ENCODE measurements around the gene GABRR3.

Gene GABRR3

GRCh38 chr3:98010194-98010882, 24.8 kb downstream of the GABRR3 start:
- Histone ChIP-seq H3K4me3 (ENCODE audit: insufficient read length, low read depth) (no peak overlapping the region), H3K9me3 (ENCODE audit: insufficient read depth, low read length) (no peaks in the 10 kb centered on the region), H3K9ac (ENCODE audit: insufficient read length, low read depth) (no peak overlapping the region), H3K4me1 (ENCODE audit: insufficient read depth, insufficient read length) (no peaks in the 10 kb centered on the region), H3K27me3 (ENCODE audit: insufficient read depth, insufficient read length) (no peaks in the 10 kb centered on the region), H3K36me3 (ENCODE audit: insufficient read depth, insufficient read length, low read length) (no peaks in the 10 kb centered on the region)
- no peak for TF ChIP-seq SUZ12 (IDR thresholded peaks at IDR 0.05; ENCODE audit: extremely low read depth, insufficient read depth, insufficient read length)
- no peak for TF ChIP-seq ZNF274 (IDR thresholded peaks at IDR 0.05; ENCODE audit: low read depth, low read length)
- TF ChIP-seq YY1 (IDR thresholded peaks at IDR 0.05; ENCODE audit: insufficient read depth, insufficient read length), result no peak
- DNase-seq (ENCODE audit: low read depth, low spot score), result no peak

- TF ChIP-seq YY1 (IDR thresholded peaks at IDR 0.05; ENCODE audit: insufficient read depth, insufficient read length), result no peak
- TF ChIP-seq SUZ12 (IDR thresholded peaks at IDR 0.05; ENCODE audit: extremely low read depth, insufficient read depth, insufficient read length), result no peak
- no peak for TF ChIP-seq ZNF274 (IDR thresholded peaks at IDR 0.05; ENCODE audit: low read depth, low read length)
- no peak for DNase-seq (ENCODE audit: low read depth, low spot score)
- Histone ChIP-seq H3K9me3 (ENCODE audit: insufficient read depth, low read length) (no peaks in the 10 kb centered on the region), H3K9ac (ENCODE audit: insufficient read length, low read depth) (no peak overlapping the region), H3K4me3 (ENCODE audit: insufficient read length, low read depth) (no peak overlapping the region), H3K27me3 (ENCODE audit: insufficient read depth, insufficient read length) (no peaks in the 10 kb centered on the region), H3K36me3 (ENCODE audit: insufficient read depth, insufficient read length, low read length) (no peaks in the 10 kb centered on the region), H3K4me1 (ENCODE audit: insufficient read depth, insufficient read length) (no peaks in the 10 kb centered on the region)
These were observed 26.3 kb downstream of the GABRR3 start for GRCh38 chr3:98008855-98009254.

GRCh38 chr3:98005438-98005837, 29.7 kb downstream of the GABRR3 start:
- DNase-seq (ENCODE audit: low read depth, low spot score), result no peak
- Histone ChIP-seq H3K27me3 (ENCODE audit: insufficient read depth, insufficient read length) (no peaks in the 10 kb centered on the region), H3K36me3 (ENCODE audit: insufficient read depth, insufficient read length, low read length) (no peaks in the 10 kb centered on the region), H3K9me3 (ENCODE audit: insufficient read depth, low read length) (no peaks in the 10 kb centered on the region), H3K4me1 (ENCODE audit: insufficient read depth, insufficient read length) (no peaks in the 10 kb centered on the region), H3K4me3 (ENCODE audit: insufficient read length, low read depth) (no peak overlapping the region), H3K9ac (ENCODE audit: insufficient read length, low read depth) (no peak overlapping the region)
- TF ChIP-seq ZNF274 (IDR thresholded peaks at IDR 0.05; ENCODE audit: low read depth, low read length) (no peak), SUZ12 (IDR thresholded peaks at IDR 0.05; ENCODE audit: extremely low read depth, insufficient read depth, insufficient read length) (no peak), YY1 (IDR thresholded peaks at IDR 0.05; ENCODE audit: insufficient read depth, insufficient read length) (no peak)

- DNase-seq (ENCODE audit: low read depth, low spot score), result no peak
- Histone ChIP-seq H3K9ac (ENCODE audit: insufficient read length, low read depth) (no peak overlapping the region), H3K36me3 (ENCODE audit: insufficient read depth, insufficient read length, low read length) (no peaks in the 10 kb centered on the region)
These were observed 30.4 kb downstream of the GABRR3 start for GRCh38 chr3:98004721-98005120.

DNA sequence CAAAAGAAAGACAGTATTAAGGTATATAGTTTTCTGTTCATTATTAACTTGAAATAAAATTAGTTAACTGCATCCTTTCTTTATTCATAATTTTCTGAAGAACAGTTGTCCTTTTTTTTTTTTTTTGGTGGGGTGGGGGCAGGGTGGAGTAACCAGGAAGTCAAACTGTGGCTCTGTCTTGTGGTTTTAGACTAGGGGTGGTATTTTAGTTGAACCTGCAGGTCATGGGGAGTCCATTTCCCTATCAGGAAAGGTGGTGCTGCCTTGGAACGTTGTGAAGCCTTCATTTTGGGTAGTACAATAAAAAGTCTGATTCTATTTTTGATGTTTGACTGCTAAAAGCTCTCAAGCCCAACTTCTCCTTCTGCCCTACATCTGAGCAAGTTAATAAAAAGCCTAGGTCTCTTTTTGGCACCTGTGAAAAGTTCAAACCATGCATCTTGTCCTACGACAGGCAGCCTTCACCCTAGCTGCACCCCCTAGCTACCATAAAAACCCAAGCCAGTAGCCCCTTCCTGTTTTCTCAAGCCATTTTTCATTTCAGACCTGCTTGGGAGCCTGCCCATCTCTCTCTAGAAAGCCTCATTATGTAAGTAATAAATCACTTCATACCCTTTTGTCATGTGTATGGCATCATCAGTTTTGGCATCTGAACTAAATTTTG, 31.7 kb downstream of the GABRR3 start:
- TF ChIP-seq YY1 (IDR thresholded peaks at IDR 0.05; ENCODE audit: insufficient read depth, insufficient read length) (no peak), SUZ12 (IDR thresholded peaks at IDR 0.05; ENCODE audit: extremely low read depth, insufficient read depth, insufficient read length) (no peak), ZNF274 (IDR thresholded peaks at IDR 0.05; ENCODE audit: low read depth, low read length) (no peak)

More at GRCh38 chr3:98004721-98005120, 30.4 kb downstream of the GABRR3 start:
- TF ChIP-seq SUZ12 (IDR thresholded peaks at IDR 0.05; ENCODE audit: extremely low read depth, insufficient read depth, insufficient read length), result no peak
- no peak for TF ChIP-seq YY1 (IDR thresholded peaks at IDR 0.05; ENCODE audit: insufficient read depth, insufficient read length)
- TF ChIP-seq ZNF274 (IDR thresholded peaks at IDR 0.05; ENCODE audit: low read depth, low read length), result no peak
- Histone ChIP-seq H3K4me3 (ENCODE audit: insufficient read length, low read depth) (no peak overlapping the region), H3K4me1 (ENCODE audit: insufficient read depth, insufficient read length) (no peaks in the 10 kb centered on the region), H3K27me3 (ENCODE audit: insufficient read depth, insufficient read length) (no peaks in the 10 kb centered on the region), H3K9me3 (ENCODE audit: insufficient read depth, low read length) (no peaks in the 10 kb centered on the region)

GRCh38 chr3:98002717-98003116, 32.4 kb downstream of the GABRR3 start:
- TF ChIP-seq SUZ12 (IDR thresholded peaks at IDR 0.05; ENCODE audit: extremely low read depth, insufficient read depth, insufficient read length), result no peak
- TF ChIP-seq ZNF274 (IDR thresholded peaks at IDR 0.05; ENCODE audit: low read depth, low read length), result no peak
- Histone ChIP-seq H3K9ac (ENCODE audit: insufficient read length, low read depth) (no peak overlapping the region), H3K9me3 (ENCODE audit: insufficient read depth, low read length) (no peaks in the 10 kb centered on the region), H3K36me3 (ENCODE audit: insufficient read depth, insufficient read length, low read length) (no peaks in the 10 kb centered on the region), H3K27me3 (ENCODE audit: insufficient read depth, insufficient read length) (no peaks in the 10 kb centered on the region), H3K4me3 (ENCODE audit: insufficient read length, low read depth) (no peak overlapping the region), H3K4me1 (ENCODE audit: insufficient read depth, insufficient read length) (no peaks in the 10 kb centered on the region)
- no peak for DNase-seq (ENCODE audit: low read depth, low spot score)

More for the DNA sequence above, 31.7 kb downstream of the GABRR3 start:
- Histone ChIP-seq H3K9me3 (ENCODE audit: insufficient read depth, low read length) (no peaks in the 10 kb centered on the region), H3K4me1 (ENCODE audit: insufficient read depth, insufficient read length) (no peaks in the 10 kb centered on the region), H3K36me3 (ENCODE audit: insufficient read depth, insufficient read length, low read length) (no peaks in the 10 kb centered on the region), H3K27me3 (ENCODE audit: insufficient read depth, insufficient read length) (no peaks in the 10 kb centered on the region), H3K9ac (ENCODE audit: insufficient read length, low read depth) (no peak overlapping the region), H3K4me3 (ENCODE audit: insufficient read length, low read depth) (no peak overlapping the region)
- DNase-seq (ENCODE audit: low read depth, low spot score), result no peak

- Histone ChIP-seq H3K9ac (ENCODE audit: insufficient read length, low read depth) (no peak overlapping the region), H3K27me3 (ENCODE audit: insufficient read depth, insufficient read length) (no peaks in the 10 kb centered on the region), H3K36me3 (ENCODE audit: insufficient read depth, insufficient read length, low read length) (no peaks in the 10 kb centered on the region), H3K4me3 (ENCODE audit: insufficient read length, low read depth) (no peak overlapping the region), H3K9me3 (ENCODE audit: insufficient read depth, low read length) (no peaks in the 10 kb centered on the region), H3K4me1 (ENCODE audit: insufficient read depth, insufficient read length) (no peaks in the 10 kb centered on the region)
- no peak for TF ChIP-seq SUZ12 (IDR thresholded peaks at IDR 0.05; ENCODE audit: extremely low read depth, insufficient read depth, insufficient read length)
- TF ChIP-seq ZNF274 (IDR thresholded peaks at IDR 0.05; ENCODE audit: low read depth, low read length), result no peak
- TF ChIP-seq YY1 (IDR thresholded peaks at IDR 0.05; ENCODE audit: insufficient read depth, insufficient read length), result no peak
- DNase-seq (ENCODE audit: low read depth, low spot score), result no peak
These were observed 35.1 kb downstream of the GABRR3 start for GRCh38 chr3:97999994-98000393.
